Adipose tissue (tissue), 3 donors: Measurements from ENCODE around the gene FILIP1L. TPM values are rescaled to one million over a fixed set of nuclear protein-coding genes. Genes with fewer than 3 reads are reported as not detected.
"Not testable (repeated sequence)": the region's sequence is repeated elsewhere in the genome, so short reads cannot be mapped to it uniquely, and the experiment has no call there.

Experiments used
- H3K27ac ChIP-seq: one replicate; pipeline ENCODE4 v1.5.1; 2013; ENCODE audit warnings: low read depth, low read length
- WGBS, 3 donors: extraction: QIAGEN DNeasy Blood & Tissue Kit; methylation state at CpG; one replicate each; pipeline ENCODE4 v1.1.7; 2013; 5-methylcytosine and 5-hydroxymethylcytosine counted together
- polyA plus RNA-seq, 3 donors: library from polyadenylated mRNA; stranded (reverse); fragments of 200-250 nt; gene quantifications; one replicate each; pipeline ENCODE4 v1.2.3, GENCODE V29; 2013
- donor health status: healthy with polysubstance abuse.
- donor health status: Bipolar disorder and iron deficiency.
- donor health status: healthy.

Gene FILIP1L
- polyA plus RNA-seq, 3 donors = 8.4 to 71.3 (median 27.2) TPM

DNA sequence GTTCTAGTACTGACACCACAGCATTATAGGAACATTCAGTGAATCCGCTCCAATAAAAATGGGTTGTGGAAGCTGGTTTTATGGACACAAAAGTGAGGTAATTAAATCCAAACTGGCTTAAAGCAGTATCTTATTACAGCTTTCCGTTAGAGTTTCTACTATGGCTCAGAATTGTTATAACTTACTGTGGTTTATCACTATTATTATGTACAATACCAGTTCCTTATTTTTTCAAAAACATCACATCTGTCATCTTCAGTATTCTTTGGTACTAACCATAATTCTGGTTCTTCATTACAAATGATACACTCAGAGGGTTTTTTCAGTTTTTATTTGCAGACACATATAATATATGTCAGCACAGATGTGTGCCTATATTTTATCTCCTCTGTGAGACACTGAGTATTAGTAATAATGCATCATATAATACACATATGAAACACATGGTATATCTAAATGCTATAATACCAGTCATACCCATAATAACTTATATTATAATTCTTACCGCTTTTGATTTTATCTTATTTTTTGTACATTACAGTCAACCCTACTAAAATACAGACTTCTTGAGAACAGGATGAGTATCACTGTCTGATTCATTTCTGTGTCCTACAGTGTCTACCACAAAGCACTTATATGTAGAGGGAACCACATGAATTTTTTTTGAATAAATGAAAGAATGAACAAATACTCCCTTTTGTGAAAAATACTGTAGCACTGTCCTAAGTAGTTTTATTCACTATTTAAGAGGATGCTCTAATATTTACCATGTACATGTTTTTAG, 257.7 kb downstream of the FILIP1L start:
- no peak overlapping the region for H3K27ac ChIP-seq
- 90 to 97% (median 94%) methylated on average over 3 of the region's 3 CpGs for WGBS, 3 donors

DNA sequence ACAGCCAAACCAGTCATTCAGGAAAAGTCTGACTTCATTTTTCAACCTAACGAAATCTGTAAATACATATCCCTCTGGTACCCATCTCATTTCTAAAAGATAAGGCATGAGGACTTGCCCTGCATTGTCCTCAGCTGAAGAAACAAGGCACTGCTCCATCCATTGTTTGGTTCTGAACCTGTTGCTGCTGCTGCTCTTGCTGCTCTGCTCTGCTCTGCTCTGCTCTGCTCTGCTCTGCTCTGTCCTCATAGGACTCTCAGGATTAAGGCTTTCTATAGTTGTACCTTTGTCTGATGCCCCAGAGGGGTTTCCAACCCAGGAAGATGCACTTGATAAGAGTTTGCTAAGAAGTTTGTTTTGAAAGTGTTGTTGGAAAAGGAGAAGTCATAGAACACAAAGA, 258.4 kb downstream of the FILIP1L start:
- H3K27ac ChIP-seq = no peak overlapping the region

DNA sequence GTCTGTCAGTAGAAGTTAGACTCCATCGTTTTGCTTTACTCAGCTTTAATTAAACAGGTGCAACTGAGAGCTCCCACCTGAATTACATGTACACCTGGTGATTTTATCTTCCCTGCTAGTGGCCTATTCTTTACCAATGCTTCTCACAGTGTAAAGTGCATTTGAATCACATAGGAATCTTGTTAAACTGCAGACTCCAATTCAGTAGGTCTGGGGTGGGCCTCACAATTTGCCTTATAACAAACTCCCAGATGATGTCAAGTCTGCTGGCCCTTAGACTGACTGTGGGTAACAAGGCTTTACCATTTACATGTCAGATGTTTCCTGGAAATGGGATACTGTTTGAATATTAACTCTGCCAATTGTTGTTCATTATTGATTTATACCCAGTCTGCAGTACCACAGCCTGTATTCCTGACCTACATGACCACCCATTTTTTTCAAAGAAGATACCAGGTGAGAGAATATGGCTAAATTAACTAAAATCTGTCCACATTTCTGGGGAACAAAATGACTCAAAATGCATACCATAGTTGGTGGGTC, 259.5 kb downstream of the FILIP1L start:
- H3K27ac ChIP-seq = no peak overlapping the region
- 41 to 97% (median 81%) methylated on average over 1 of the region's 1 CpG for WGBS, 3 donors

More for the DNA sequence above, 258.4 kb downstream of the FILIP1L start:
- 86 to 93% (median 91%) methylated on average over 1 of the region's 1 CpG for WGBS, 3 donors

DNA sequence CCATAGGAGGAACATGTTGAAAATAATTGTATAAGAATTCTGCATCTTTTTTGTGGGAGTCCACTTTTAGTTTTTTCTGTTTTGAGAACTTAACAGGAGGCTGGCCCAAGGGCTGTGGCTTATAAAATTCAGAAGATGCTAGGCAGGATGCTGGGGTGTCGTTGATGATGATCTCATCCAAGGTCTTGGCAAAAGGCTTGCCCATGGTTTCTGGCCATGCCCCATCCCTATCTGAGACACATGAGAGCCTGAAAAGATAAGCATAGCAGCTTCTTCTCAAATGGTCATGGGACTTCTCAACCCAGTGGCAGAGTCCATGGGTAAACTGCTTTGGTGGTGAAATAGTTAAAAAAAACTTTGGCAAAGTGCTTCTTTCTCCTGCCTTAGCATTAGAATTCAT, 261.4 kb downstream of the FILIP1L start:
- WGBS, 3 donors = 67 to 88% (median 77%) methylated on average over 1 of the region's 1 CpG
- no peak overlapping the region for H3K27ac ChIP-seq

GRCh38 chr3:99851955-99852354, 262.3 kb downstream of the FILIP1L start:
- 88 to 93% (median 92%) methylated on average over 1 of the region's 1 CpG for WGBS, 3 donors
- no peak overlapping the region for H3K27ac ChIP-seq

DNA sequence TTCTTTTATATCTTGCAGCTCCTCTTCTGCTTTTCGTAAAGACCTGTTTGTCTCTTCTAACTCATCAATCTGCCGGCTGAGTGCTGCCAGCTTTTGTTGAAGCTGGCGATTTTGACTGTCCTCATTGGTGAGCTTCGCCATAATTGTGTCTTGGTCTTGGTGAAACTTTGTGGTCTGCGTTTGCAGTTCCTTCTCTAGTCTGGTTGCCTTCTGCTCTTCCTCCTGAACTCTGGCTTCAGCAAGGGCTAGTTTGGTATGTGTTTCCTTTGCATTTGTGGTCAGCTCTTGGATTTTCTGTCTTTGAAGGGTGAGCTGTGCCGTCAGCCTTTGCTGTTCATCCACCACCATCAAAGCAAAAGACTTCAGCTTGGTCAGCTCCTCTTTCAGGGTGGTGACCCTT, 263.7 kb downstream of the FILIP1L start:
- no peak overlapping the region for H3K27ac ChIP-seq
- WGBS, 3 donors = 60 to 92% (median 72%) methylated on average over 6 of the region's 6 CpGs

DNA sequence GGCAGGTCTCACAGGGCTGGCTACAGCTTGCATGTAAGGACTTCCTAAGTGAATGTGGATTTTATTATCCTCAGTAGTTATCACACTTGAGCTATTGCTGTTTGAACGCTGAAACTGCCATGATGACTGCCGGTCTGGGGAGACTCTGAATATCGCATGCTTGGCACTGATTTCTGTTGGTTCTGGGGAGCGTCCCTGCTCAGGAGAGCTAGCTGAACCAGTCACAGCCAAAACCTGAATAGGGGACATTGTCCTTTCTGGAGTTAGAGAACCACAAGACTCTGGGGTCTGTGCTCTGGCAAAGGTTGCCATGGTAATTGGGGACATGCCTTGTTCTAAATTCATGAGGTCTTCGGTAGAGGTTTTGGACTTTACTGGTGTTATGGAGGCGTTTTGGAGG, 265.9 kb downstream of the FILIP1L start:
- H3K27ac ChIP-seq = no peak overlapping the region
- 95 to 96% (median 96%) methylated on average over 6 of the region's 6 CpGs for WGBS, 3 donors

DNA sequence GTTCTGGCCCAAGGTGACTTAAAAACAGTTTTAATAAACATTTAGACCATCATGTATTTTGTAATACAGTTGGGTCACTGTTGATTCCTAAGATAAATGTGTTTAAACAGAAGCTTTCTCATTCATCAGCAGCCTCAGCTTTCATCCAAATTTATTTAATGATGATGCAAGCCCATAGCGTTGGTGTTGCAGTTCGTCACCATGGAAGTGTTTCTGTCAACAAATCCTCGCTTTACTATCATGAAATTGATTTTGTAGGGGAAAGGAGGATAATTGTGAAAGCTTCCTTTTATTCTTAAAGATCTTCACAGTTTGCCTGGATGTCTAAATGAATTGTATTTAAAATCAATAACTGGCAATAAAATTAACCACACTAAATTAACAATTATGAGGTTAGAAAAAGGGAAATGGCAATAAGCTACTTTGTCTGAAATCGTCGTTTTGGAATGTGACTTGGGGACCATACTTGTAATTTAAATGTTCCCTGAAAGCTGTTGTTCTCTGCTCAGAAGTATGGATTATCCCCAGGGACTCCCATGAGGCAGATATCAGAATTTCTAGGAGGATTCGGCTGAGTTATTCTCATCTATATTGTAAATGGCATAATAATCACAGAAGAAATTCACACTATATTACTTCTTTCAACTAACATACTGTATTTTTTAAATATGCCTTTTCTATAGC, 267.7 kb downstream of the FILIP1L start:
- 26 to 52% (median 28%) methylated on average over 6 of the region's 6 CpGs for WGBS, 3 donors
- H3K27ac ChIP-seq = no peak overlapping the region

DNA sequence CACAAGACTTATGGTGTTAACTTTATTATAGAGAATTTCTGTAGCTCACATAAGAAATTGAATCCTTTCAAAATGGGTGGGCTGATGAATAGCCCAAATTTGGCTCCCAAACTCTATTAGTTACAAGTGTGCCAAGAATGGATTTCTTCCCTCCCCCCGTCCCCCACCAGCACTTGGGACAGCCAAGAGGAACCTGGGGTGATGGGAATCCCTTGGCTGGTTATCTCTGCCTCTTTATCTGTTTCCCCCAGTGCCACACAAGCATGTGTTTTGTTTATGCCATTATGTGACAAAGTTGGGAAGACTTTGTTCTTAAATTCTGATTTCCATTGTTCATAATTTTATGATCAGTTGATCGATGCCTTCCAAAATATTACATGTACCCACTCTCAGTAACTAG, 268.3 kb downstream of the FILIP1L start:
- WGBS, 3 donors = 49 to 66% (median 61%) methylated on average over 2 of the region's 2 CpGs
- no peak overlapping the region for H3K27ac ChIP-seq

GRCh38 chr3:99845331-99845730, 269.0 kb downstream of the FILIP1L start:
- 32 to 73% (median 49%) methylated on average over 4 of the region's 4 CpGs for WGBS, 3 donors
- H3K27ac ChIP-seq = no peak overlapping the region

DNA sequence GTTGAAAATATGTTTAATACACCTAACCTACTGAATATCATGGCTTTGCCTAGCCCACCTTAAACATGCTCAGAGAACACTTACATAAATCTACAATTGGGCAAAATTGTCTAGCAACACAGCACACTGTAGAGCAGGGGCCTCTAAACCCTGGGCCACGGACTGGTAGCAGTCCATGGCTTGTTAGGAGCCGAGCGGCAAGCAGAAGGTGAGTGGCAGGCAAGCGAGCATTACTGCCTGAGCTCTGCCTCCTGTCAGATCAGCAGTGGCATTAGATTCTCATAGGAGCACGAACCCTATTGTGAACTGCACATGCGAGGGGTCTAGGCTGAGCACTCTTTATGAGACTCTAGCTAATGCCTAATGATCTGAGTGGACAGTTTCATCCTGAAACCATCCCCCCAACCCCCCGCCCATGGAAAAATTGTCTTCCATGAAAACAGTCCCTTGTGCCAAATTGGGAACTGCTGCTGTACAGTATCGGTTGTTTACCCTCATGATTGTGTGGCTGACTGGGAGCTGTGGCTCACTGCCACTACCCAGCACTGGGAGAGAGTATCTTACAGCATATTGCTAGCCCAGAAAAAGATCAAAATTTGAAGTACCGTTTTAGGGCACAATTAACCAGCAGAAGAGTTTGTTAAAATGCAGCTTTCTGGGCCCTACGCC, 270.6 kb downstream of the FILIP1L start:
- no peak overlapping the region for H3K27ac ChIP-seq
- WGBS, 3 donors = 45 to 68% (median 61%) methylated on average over 10 of the region's 10 CpGs

DNA sequence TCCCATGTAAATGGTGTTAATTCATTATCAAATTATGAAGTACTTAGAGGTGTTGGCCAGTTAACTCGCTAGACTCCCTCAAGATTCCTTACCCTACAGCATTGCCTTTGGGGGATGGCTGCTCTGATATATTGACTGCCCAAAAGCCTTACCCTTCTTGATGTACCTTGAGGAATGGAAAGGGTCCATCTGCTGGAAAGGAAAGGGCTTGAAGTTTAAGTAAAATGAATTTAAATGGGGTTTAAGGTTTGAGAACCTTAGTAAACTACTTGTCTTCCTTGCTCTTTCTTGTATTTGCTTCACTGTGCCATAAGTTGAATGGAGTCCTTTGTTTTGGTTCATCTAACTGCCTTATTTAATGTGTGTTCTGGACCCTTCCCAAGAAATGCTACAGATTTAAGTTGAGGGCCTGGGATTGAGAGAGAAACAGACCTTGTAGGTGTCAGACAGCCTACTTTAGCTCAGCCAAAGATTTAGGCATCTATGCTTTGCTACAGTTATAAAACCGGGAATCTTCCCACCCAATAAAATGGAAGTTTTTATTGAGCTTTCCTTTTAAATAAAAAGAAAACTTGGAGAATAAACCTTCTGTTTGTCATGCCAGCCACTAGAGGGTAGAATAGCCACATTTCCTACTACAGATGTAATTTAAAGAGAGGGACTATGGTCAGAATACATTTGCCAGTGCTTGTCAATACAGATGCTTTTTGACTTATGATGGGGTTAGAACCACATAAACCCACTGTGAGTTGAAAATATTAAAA, 271.3 kb downstream of the FILIP1L start:
- WGBS, 3 donors = 44 to 53% (median 50%) methylated on average over 2 of the region's 2 CpGs
- no peak overlapping the region for H3K27ac ChIP-seq

DNA sequence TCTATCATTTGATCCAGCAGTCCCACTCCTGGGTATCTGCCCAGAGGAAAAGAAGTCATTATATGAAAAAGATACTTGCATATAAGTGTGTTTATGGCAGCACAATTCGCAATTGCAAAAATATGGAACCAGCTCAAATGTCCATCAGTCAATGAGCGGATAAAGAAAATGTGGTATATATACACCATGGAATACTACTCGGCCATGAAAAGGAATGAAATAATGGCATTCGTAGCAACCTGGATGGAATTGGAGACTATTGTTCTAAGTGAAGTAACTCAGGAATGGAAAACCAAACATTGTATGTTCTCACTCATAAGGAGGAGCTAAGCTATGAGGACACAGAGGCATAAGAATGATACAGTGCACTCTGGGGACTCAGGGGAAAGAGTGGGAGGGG, 272.4 kb downstream of the FILIP1L start:
- 96 to 98% (median 96%) methylated on average over 4 of the region's 4 CpGs for WGBS, 3 donors
- H3K27ac ChIP-seq = not testable (repeated sequence)

GRCh38 chr3:99839613-99840012, 274.7 kb downstream of the FILIP1L start:
- 90 to 93% (median 91%) methylated on average over 1 of the region's 1 CpG for WGBS, 3 donors
- no peak overlapping the region for H3K27ac ChIP-seq

DNA sequence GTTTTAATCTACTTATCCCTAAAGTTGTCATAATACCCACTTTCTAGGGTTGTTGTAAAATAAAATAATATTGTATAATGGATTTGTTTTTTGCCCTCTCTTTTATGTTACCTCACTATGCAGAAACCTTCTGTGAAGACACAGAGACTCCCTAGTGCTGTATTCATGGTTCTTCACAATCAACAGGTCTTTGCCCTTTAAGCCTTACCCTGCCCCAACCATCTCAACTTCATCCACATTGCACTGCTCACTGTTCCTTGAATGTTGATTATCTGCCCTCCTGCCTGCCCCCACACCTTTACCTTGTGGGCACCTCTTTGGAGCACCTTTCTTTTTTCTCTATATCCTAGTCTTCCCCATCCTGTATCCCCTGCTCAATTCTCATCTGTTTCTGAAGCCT, 275.5 kb downstream of the FILIP1L start:
- no peak overlapping the region for H3K27ac ChIP-seq

- no peak overlapping the region for H3K27ac ChIP-seq
- 90 to 95% (median 93%) methylated on average over 1 of the region's 1 CpG for WGBS, 3 donors
Observed at GRCh38 chr3:99837715-99838114, 276.6 kb downstream of the FILIP1L start.

DNA sequence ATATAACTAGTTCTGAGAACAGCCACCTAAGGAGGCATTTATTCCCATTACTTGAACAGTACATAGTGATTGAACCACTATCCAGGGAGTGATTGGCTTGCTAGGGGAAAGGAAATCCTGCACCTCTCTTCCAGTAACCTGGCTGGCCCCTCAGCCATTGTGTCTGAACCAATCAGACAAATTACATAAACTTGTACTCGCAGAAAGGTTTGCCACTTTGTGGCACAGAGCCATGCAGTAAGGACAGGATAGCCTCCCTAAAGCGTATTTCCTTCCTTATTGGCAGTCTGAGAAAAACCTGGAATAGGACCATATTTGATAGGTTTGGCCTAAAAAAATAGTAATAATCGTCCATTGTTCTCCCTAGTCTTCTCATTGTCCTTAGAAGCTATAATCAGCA, 277.6 kb downstream of the FILIP1L start:
- WGBS, 3 donors = 59 to 77% (median 63%) methylated on average over 3 of the region's 3 CpGs
- no peak overlapping the region for H3K27ac ChIP-seq

- no peak overlapping the region for H3K27ac ChIP-seq
Observed at GRCh38 chr3:99834211-99834957, 279.9 kb downstream of the FILIP1L start.

More at GRCh38 chr3:99834211-99834957, 279.9 kb downstream of the FILIP1L start:
- 82 to 91% (median 84%) methylated on average over 2 of the region's 2 CpGs for WGBS, 3 donors
